GM18520 (cell line): ENCODE measurements around the gene PSMC3IP.
A peak's percentile ranks its signal among the peaks of the same experiment; 100 is the strongest.

ENCODE experiments used
- ATAC-seq: cut with Tn5 transposase; IDR thresholded peaks from one replicate; pipeline ENCODE4 v1.9.1; 2021; ENCODE audit not compliant: unreplicated experiment

The PSMC3IP gene

GRCh38 chr17:42586514-42587230 is 9.1 kb upstream of the PSMC3IP start:
- ATAC-seq, result no peak

GRCh38 chr17:42585353-42585752 is 7.8 kb upstream of the PSMC3IP start:
- ATAC-seq, result no peak

DNA sequence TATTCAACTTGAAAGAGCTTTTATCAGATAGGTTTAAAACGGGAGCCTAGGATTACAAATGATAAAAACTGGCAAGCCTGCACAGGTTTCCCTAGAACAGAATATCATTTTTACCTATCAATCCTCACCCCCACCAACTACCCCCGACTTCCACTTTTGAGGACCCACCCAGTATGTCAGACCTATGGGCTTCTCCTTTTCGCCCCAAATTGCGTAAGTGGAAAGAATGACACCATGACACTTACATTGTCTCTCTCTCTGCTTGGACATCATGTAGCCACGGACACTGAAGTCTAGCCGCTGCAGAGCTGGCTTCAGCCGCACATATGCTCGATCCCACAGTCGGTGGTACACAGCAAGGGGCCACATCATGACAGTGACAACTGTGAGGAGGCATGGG is 7.4 kb upstream of the PSMC3IP start:
- ATAC-seq, result no peak

DNA sequence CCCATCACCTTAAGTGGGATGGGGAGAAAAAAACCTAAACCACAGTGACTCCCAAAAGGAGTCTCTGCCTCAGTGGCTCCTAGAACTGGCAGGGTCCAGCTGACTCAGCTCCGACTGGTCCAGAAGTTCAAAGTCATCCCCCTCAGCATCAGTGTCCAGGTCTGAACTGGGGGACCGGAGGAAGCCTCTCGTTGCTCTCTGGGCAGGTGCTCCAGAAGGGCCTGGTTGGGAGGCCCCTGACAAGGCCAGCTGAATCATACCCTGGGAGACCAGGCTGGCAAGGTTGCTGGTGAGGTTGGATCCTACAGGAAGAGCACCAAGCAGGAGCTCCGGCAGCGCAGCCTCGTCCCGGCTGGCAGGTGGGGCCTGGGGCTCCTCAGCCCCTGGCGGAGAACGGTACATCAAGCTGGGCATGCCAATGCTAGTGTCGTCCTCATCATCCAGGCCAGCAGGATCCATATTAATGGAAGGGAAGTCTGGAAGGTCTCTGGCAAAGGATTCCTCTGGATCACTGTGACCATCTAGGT is 4.3 kb upstream of the PSMC3IP start:
- no peak for ATAC-seq

DNA sequence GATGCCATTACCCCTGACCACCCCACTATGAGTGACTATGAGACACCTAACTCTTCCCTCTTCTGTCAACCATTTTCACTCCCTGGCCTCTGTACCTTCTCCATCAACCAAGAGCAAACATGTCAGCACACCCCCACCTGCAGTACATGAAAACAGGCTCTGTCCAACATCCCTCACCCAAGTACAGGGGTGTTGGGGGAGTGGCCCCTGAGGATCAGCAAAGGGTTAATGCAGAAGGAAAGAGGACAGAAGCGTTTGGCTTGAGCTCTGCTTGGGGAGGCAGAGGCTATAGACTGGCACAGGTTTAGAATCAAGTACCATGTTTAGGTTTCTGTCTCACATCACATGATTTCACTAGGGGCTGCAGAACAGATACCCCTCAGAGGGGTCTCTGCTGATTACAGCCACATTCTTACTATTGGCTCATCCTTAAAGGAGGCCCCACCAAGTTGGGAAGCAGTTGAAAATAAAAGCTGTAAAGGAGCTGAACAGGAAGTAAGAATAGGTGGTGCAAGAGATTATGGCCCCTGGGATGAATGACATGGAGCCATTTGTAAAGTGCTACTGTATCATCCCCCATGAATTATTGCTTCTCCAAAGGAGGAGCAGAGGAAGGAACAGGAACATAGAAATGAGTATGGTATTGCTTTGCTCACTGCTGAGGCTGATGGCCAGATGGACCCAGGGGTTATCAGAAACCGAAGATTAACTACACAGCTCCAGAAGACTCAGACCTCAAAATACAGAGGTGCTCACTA is 2.4 kb upstream of the PSMC3IP start:
- ATAC-seq, result no peak

DNA sequence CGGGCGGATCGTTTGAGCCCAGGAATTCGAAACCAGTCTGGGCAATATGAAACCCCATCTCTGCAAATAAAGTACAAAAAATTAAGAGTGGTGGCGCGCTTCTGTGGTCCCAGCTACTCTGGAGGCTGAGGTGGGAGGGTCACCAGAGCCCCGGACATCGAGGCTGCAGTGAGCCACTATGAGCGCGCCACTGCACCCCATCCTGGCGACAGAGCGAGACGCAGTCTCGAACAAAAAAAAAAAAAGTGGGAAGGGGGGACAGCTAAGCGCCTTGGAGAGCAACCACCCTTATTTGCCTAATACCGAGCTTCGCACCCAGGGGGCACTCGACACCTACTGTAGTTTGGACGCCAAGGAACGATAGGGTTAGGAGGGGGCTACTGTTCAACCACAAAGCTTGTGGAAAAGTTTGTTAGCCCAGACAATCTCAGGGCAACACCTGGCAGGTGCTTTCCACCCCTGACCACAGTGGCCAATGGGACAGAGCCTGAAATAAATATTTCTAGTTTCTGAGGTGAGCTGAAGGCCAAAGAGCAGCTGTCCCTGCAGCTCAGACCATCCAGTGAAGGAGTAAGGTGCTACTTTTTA is 847 bp upstream of the PSMC3IP start:
- ATAC-seq, result peak; percentile 36

GRCh38 chr17:42577140-42577531 is 393 bp downstream of the PSMC3IP start:
- ATAC-seq, result no peak

DNA sequence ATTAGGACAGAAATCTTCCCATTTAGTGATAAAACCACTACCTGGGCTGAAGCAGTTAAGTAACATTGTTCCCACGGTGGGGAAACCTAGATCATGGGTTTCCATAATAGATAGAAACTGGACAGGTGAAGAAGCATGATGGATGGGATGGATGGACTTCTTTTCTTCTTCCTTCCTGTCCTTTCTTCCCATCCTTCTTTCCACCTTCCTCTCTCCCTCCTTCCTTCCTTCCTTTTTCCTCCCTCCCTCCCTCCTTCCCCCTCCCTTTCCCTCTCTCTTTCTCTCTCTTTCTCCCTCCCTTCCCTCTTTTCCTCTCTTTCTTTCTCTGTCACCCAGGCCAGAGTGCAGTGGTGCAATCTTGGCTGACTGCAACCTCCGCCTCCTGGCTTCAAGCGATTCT is 3.1 kb downstream of the PSMC3IP start:
- ATAC-seq, result no peak

DNA sequence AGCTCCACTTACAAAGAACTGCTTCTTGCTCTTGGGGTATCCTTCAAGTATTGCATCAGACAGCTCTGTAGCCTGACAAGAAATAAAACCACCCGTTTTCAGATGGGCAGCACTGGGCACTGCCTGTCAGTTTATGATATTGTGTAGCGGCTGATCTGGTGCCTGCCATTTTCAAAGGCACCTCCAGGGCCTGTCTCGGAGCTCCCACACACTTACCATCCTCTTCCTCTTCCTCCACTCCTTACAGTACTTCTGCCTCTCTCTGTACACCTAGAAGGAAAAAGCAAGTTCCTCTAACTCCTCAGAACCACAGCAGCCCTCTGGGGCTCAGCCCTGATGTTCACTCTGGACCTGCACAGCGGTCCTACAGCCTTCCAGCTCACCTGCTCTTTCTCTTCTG is 4.4 kb downstream of the PSMC3IP start:
- ATAC-seq, result no peak

DNA sequence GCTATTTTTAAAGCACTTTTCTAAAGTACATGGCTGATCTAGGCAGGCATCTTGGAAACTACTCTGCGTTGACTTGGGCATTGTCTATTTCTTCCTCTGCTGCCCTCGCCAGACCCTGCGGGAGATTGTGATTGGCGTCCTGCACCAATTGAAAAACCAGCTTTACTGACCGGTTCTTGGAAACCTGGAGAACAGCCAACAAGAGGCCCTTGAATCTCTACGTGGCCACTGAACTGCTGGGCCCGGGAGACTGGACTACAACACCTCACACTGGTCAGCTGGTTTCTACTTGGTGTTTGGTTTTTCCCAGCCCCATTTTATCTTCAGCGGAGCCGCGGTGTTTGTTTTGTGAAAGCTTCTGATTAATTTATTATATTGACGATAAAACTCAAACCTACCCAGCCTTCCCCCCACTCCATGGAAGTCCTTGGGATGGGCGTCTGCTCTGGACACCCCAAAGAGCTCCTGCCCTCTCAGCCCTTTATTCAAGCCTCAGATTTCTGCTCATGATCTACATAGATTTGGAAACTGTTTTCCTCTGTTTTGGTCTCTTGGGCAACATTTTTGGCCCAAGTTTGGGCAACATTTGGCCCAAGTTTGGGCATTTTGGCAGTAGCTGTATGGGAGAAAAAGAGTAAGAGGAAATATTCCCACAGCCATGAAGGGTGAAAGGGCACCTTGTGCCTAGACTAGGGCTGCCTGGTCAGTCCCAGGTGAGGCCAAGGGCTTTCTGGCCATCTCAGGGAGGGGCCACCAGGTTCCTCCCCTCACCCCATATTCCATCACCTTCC is 5.9 kb downstream of the PSMC3IP start:
- ATAC-seq, result no peak

DNA sequence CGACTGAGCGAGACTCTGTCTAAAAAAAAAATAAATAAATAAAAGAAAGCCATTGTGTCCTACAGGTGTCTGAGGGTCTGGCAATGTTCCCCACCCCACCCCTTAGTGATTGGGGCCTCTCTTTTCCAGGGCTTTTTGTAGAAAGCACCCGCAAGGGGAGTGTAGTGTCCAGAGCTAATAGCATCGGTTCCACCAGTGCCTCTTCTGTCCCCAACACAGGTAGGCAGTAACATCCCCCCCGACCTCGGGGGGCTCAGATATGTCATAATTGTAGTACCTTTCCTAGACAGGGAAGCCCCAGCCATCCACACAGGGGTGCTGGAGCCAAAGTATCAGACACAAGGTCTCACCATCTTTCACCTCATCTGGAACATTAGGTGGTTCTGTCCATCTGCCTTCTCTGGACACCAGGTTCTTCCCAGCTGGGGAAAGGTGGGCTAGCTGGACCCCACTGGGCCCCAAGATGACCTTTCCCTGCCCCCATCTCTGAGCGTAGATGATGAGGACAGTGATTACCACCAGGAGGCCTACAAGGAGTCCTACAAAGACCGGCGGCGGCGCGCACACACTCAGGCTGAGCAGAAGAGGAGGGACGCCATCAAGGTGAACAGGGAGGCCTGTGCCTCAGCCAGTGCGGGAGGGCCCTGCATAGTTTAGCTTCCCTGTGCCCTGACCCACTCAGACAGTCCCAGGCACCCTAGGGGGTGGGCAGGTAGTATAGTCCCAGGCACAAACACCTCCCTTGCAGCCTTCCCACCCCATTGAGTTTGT is 9.0 kb downstream of the PSMC3IP start:
- no peak for ATAC-seq

DNA sequence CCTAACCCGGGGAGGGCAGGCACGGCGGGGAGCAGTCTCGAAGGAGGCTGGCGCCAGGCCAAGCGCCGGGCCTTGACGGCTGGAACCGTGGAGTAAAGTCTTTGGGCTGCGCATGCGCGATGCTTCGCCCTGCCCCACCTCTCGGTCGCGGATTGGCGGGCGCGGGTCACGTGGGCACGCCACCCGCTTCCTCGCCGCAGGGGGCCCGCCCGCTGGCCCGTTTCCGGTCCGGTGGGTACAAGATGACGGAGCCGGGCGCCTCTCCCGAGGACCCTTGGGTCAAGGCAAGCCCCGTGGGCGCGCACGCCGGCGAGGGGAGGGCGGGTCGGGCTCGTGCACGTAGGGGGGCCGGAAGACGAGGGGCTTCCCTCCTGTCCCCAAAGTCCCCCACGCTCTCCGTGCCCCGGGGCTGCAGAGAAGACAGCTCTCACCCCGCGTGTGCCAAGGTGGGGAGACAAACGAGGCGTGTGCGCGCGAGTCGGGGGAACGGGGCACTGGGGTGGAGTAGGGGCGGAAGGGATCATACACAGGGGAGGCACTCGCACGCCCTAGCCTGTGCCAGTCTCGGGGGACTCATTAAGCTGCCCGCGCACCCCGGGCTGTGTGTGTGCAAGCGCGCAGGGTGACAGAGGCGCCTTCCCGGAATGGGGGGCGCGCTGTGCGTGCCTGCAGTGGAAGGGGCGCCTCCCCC is 10.5 kb downstream of the PSMC3IP start, which contains the start of gene MLX:
MLX (plus strand) TSS at position 218 of the 691 bp plus-strand sequence; CDS start at position 243, 25 bp downstream.
- peak; percentile 40 for ATAC-seq

DNA sequence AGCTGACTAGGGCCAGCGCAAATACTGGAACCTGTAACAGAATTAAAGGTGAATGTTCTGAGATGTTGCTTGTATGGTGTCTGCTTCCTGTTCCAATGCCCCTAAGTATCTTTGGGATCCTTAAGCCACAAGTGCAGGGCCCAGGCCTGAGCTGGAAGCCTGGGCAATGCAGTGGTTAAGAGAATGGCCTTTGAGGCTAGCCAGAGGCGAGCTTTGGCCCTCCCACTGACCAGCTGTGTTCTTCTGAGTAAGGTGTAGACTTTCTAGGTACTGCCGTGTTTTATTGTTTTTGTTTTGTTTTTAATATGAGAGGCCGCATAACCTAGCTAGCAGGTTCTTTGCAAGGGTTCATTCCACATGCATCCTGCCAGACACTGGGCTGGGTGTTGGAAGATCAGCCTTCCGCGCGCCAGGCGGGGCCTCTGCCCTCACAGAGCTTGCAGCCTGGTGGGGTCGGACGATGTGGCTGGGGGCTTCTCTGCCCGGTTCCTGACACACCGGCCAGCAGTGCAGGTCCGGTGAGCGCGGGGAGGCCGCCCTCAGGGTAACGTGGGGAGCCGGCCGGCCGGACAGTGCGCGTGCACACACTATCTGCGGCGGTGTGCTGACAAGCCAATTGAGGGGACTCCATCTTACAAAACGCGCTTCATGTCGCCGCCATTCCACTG is 11.2 kb downstream of the PSMC3IP start:
- no peak for ATAC-seq

DNA sequence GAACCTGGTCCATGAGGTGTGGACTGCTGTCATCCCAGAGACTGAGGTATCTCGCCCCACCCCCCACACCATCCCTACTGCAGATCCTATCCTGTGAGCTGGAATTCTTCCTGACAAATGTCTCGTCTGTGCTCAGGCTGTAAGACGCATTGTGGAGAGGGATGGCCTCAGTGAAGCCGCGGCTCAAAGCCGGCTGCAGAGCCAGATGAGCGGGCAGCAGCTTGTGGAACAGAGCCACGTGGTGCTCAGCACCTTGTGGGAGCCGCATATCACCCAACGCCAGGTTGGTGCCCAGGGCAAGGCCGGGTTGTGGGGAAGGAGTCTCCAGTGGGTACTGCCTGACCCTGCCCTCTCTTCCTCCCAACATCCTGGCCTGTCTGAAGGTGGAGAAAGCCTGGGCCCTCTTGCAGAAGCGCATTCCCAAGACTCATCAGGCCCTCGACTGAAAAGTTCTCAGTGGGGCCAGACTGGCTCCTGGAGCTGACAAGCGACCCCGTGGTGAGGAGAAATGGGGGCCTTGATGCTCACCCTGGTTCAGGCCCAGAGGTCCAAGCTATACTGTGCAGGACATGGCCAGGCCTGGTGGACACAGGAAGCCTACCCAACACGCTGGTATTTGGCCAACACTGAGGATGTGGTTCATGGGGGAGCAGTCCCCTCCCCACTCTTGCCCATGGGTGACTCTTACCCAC is 11.9 kb downstream of the PSMC3IP start:
- no peak for ATAC-seq

DNA sequence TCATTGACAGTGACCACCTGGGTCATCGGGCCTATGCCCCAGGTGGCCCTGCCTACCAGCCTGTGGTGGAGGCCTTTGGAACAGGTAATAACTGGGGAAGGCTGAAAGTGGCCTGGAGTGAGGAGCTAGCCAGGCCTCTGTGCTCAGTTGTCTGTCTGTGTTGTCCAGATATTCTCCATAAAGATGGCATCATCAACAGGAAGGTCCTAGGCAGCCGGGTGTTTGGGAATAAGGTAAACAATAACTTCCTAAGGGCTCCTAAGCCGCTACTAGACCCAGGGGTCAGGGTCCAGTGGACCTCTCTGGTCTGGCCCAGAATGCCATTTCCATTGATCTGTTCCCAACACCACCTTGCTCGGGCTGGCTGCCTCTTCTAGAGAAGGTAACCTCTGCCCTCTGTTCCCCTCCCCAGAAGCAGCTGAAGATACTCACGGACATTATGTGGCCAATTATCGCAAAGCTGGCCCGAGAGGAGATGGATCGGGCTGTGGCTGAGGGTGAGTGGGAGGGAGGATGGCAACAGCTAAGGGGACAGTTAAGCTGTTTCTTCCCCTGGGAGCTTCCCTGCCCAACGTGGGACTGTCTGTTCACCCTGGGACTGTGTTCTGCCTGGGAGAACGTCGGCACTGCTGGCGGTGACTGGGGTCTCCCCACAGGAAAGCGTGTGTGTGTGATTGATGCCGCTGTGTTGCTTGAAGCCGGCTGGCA is 12.6 kb downstream of the PSMC3IP start:
- no peak for ATAC-seq

- ATAC-seq, result no peak
These were observed 13.6 kb downstream of the PSMC3IP start for GRCh38 chr17:42563950-42564349.

- ATAC-seq, result no peak
These were observed 14.0 kb downstream of the PSMC3IP start for GRCh38 chr17:42563543-42563942.

- ATAC-seq, result no peak
These were observed 14.4 kb downstream of the PSMC3IP start for GRCh38 chr17:42563143-42563509.
